OCI-LY7 (cell line): ENCODE data around the gene MADD. TPM values are rescaled to one million over a fixed set of nuclear protein-coding genes. Genes with fewer than 3 reads are reported as not detected.

Experiments
- BruUV-seq: library from RNA; stranded (reverse); fragments of 400-500 nt; replicated peaks from 2 replicates; lab custom pipeline; 2021; lab: Mats Ljungman, UMichigan
- CTCF ChIA-PET: fragments of 300-600 bp; sonication (Branson Sonifier 250); formaldehyde crosslinking; loops from one replicate; lab custom pipeline; 2022; ENCODE audit warnings: antibody characterized with exemption; ENCODE audit not compliant: unreplicated experiment; lab: Charles Lee
- POLR2A ChIA-PET: fragments of 300-600 bp; sonication (Branson Sonifier 250); formaldehyde crosslinking; loops from one replicate; lab custom pipeline; 2022; ENCODE audit warnings: antibody characterized with exemption; lab: Charles Lee
- DNase-seq: peaks from one replicate; pipeline ENCODE4 v3.0.0-alpha.2; 2015; ENCODE audit warnings: low spot score
- H2AFZ ChIP-seq: fragments of 200-600 bp; sonication (generic), shearing (Covaris generic); 2 replicates; pipeline ENCODE4 v1.6.1; 2014; ENCODE audit warnings: mild to moderate bottlenecking, antibody characterized with exemption, low read length, moderate library complexity
- H3K27ac ChIP-seq: fragments of 200-600 bp; sonication (generic); 2 replicates; pipeline ENCODE4 v1.5.1; 2014; ENCODE audit warnings: mixed run types, low read depth, mild to moderate bottlenecking, moderate library complexity, low read length, inconsistent platforms; ENCODE audit not compliant: poor library complexity, severe bottlenecking
- H3K36me3 ChIP-seq: fragments of 200-600 bp; sonication (generic); 2 replicates; pipeline ENCODE4 v1.6.1; 2014; ENCODE audit warnings: mild to moderate bottlenecking, antibody characterized with exemption, low read length, moderate library complexity, mixed read lengths; ENCODE audit not compliant: insufficient read depth
- H3K4me1 ChIP-seq: fragments of 200-600 bp; sonication (generic); 2 replicates; pipeline ENCODE4 v1.5.1; 2014; ENCODE audit warnings: mild to moderate bottlenecking, low read length; ENCODE audit not compliant: insufficient read depth, poor library complexity, severe bottlenecking
- H3K4me2 ChIP-seq: fragments of 200-600 bp; sonication (generic); 2 replicates; pipeline ENCODE4 v1.6.1; 2014; ENCODE audit warnings: mild to moderate bottlenecking, low read length
- H3K4me3 ChIP-seq: fragments of 200-600 bp; sonication (generic); 2 replicates; pipeline ENCODE4 v1.5.1; 2014; ENCODE audit warnings: mild to moderate bottlenecking, low read depth, low read length; ENCODE audit not compliant: poor library complexity, severe bottlenecking
- H3K79me2 ChIP-seq: fragments of 200-600 bp; sonication (generic); 2 replicates; pipeline ENCODE4 v1.6.1; 2016; ENCODE audit warnings: low read depth, mild to moderate bottlenecking, low read length, moderate library complexity, mixed read lengths; ENCODE audit not compliant: insufficient read depth
- H3K9me2 ChIP-seq: fragments of 200-600 bp; sonication (generic); 2 replicates; pipeline ENCODE4 v1.6.1; 2016; ENCODE audit warnings: mild to moderate bottlenecking, low read length, mixed read lengths; ENCODE audit not compliant: insufficient read depth
- H3K9me3 ChIP-seq: fragments of 200-600 bp; sonication (generic); 2 replicates; pipeline ENCODE4 v1.6.1; 2014; ENCODE audit warnings: mild to moderate bottlenecking, mixed run types, low read length, mixed read lengths
- H4K20me1 ChIP-seq: fragments of 200-600 bp; sonication (generic); 2 replicates; pipeline ENCODE4 v1.6.1; 2014; ENCODE audit warnings: mild to moderate bottlenecking, antibody characterized with exemption, low read length, moderate library complexity, mixed read lengths; ENCODE audit not compliant: insufficient read depth
- EZH2phosphoT487 ChIP-seq: fragments of 200-600 bp; sonication (generic); IDR thresholded peaks from 2 replicates; pipeline ENCODE4 v1.6.1; 2018; ENCODE audit warnings: low read depth, borderline replicate concordance, mild to moderate bottlenecking, mixed run types, antibody characterized with exemption, low read length, moderate library complexity, mixed read lengths
- intact Hi-C: fragments of 100-400 bp; cut with micrococcal nuclease; formaldehyde crosslinking; loops from one replicate; pipeline ENCODE4 v1.10.0; 2022; ENCODE audit not compliant: unreplicated experiment
- total RNA-seq, 2 experiments: library from RNA; depleted of rRNA in 1 of 2; stranded (reverse); fragments of >200 nt in 1 of 2; shearing (Covaris generic) in 1 of 2; gene quantifications; 2 replicates each; pipeline ENCODE4 v1.2.3, GENCODE V29; 2014 to 2022
- TF ChIP-seq, protein P1 (sequence below): fragments of 200-600 bp; sonication (generic); conservative IDR thresholded peaks from 2 replicates; pipeline ENCODE4 v1.5.1; 2014; ENCODE audit warnings: mild to moderate bottlenecking, antibody characterized with exemption, low read length, moderate library complexity, mixed read lengths

The MADD gene
- total RNA-seq, 2 experiments from 2014 or later: 32.1 to 47.8 TPM

DNA sequence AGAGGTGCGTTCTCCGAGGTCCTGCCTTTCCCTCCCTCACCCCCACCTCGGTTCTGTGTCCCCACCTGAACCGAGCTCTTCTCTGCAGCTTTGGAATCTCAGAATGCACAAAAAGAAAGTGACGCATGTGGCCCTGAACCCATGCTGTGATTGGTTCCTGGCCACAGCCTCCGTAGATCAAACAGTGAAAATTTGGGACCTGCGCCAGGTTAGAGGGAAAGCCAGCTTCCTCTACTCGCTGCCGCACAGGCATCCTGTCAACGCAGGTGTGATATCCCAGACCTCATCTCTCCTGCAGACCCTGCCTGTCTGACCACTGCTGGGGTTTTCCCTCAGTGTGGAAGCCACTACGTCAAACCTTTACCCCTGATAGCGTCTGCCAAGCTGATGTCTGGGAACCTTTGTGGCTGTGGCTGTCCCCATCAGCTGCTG lies 35.2 kb upstream of the MADD start:
- Histone ChIP-seq H2AFZ (no peak overlapping the region), H3K9me2 (no peaks in the 10 kb centered on the region), H3K79me2 (no peaks in the 10 kb centered on the region), H3K4me3 (no peak overlapping the region), H3K27ac (no peak overlapping the region), H3K36me3 (peaks cover 18% of the 10 kb centered on the region), H3K4me2 (no peak overlapping the region), H4K20me1 (no peaks in the 10 kb centered on the region), H3K9me3 (no peaks in the 10 kb centered on the region), H3K4me1 (peaks cover 8% of the 10 kb centered on the region)
- intact Hi-C loops: no loop called here
- CTCF ChIA-PET: interaction anchor here (0.6 kb wide), 1 partner anchor 13 kb away, joined by 3 read pairs; no protein-coding TSS in a partner anchor
- TF ChIP-seq EZH2phosphoT487: no peak
- TF ChIP-seq, protein P1, sequence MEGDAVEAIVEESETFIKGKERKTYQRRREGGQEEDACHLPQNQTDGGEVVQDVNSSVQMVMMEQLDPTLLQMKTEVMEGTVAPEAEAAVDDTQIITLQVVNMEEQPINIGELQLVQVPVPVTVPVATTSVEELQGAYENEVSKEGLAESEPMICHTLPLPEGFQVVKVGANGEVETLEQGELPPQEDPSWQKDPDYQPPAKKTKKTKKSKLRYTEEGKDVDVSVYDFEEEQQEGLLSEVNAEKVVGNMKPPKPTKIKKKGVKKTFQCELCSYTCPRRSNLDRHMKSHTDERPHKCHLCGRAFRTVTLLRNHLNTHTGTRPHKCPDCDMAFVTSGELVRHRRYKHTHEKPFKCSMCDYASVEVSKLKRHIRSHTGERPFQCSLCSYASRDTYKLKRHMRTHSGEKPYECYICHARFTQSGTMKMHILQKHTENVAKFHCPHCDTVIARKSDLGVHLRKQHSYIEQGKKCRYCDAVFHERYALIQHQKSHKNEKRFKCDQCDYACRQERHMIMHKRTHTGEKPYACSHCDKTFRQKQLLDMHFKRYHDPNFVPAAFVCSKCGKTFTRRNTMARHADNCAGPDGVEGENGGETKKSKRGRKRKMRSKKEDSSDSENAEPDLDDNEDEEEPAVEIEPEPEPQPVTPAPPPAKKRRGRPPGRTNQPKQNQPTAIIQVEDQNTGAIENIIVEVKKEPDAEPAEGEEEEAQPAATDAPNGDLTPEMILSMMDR: no peak
- no TSS peak for BruUV-seq
- no peak for DNase-seq
- POLR2A ChIA-PET: interaction anchor here (1.2 to 1.6 kb wide), 2 partner anchors 15 to 29 kb away, joined by 3 read pairs; no protein-coding TSS in a partner anchor

DNA sequence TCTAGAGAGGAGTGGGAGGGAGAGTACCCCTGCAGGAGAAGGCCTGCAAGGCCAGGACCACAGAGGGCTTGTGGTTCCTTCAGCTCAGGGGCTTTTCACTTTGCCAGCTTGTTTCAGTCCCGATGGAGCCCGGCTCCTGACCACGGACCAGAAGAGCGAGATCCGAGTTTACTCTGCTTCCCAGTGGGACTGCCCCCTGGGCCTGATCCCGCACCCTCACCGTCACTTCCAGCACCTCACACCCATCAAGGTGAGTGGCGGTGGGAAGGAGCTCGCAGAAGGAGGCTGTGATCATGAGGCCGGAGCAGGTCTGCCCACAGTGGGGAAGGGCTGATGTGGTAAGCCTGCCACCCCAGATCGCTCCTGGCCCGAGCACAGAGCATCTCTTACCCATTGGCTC lies 34.8 kb upstream of the MADD start:
- Histone ChIP-seq H3K9me2 (no peaks in the 10 kb centered on the region), H3K4me2 (no peak overlapping the region), H3K27ac (no peak overlapping the region), H3K9me3 (no peaks in the 10 kb centered on the region), H4K20me1 (no peaks in the 10 kb centered on the region), H3K79me2 (no peaks in the 10 kb centered on the region), H3K4me1 (peaks cover 8% of the 10 kb centered on the region), H2AFZ (no peak overlapping the region), H3K36me3 (peaks cover 22% of the 10 kb centered on the region), H3K4me3 (no peak overlapping the region)
- intact Hi-C loops: no loop called here
- TF ChIP-seq EZH2phosphoT487: no peak
- TF ChIP-seq, protein P1: no peak
- BruUV-seq: no TSS peak
- ChIA-PET POLR2A (interaction anchor here (0.6 to 1.6 kb wide), 2 partner anchors 8 to 15 kb away, joined by 3 read pairs; no protein-coding TSS in a partner anchor), CTCF (interaction anchor here (0.5 kb wide), 1 partner anchor 17 kb away, joined by 3 read pairs; no protein-coding TSS in a partner anchor)
- DNase-seq: no peak

DNA sequence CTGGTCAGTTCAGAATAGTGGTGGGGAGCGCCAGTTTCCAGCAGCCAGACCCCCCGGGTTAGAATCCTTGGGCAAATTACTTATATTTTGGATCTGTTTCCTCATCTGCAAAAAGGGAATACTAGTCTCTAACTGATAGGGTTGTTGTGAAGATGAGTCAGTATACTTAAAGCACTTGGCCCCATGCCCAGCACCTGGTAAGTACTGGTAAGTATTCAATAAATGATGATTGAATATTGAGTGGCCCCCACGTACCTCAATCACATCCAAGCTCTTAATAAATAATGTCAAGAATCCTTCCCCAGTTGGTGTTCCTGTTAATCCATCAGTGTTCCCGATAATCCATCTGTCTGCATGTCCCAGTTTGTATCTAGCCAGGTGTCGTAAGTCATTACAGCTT lies 33.5 kb upstream of the MADD start:
- Histone ChIP-seq H4K20me1 (no peaks in the 10 kb centered on the region), H3K4me3 (no peak overlapping the region), H3K4me2 (no peak overlapping the region), H3K9me2 (no peaks in the 10 kb centered on the region), H3K4me1 (peaks cover 2% of the 10 kb centered on the region), H2AFZ (no peak overlapping the region), H3K79me2 (no peaks in the 10 kb centered on the region), H3K27ac (no peak overlapping the region), H3K36me3 (peaks cover 32% of the 10 kb centered on the region), H3K9me3 (no peaks in the 10 kb centered on the region)
- no TSS peak for BruUV-seq
- ChIA-PET CTCF (no interaction called here), POLR2A (interaction anchor here (0.7 to 1.7 kb wide), 3 partner anchors 11 to 134 kb away, joined by 3 to 7 read pairs (median 6); partner anchors contain the start of genes ACP2 and DDB2)
- intact Hi-C loops: no loop called here
- no peak for DNase-seq
- TF ChIP-seq, protein P1: no peak
- no peak for TF ChIP-seq EZH2phosphoT487
